GM10266 (cell line): ENCODE data around the gene MXD3.

Experiments
- DNase-seq: peaks from one replicate; pipeline ENCODE4 v3.0.0; 2012; ENCODE audit errors: extremely low spot score
- TF ChIP-seq, protein P1 (sequence below): IDR thresholded peaks from 2 replicates; pipeline ENCODE4 v1.5.1; 2012; ENCODE audit warnings: mild to moderate bottlenecking, low read depth; ENCODE audit not compliant: control insufficient read depth, insufficient read depth; ENCODE audit errors: missing control alignments

MXD3 gene

DNA sequence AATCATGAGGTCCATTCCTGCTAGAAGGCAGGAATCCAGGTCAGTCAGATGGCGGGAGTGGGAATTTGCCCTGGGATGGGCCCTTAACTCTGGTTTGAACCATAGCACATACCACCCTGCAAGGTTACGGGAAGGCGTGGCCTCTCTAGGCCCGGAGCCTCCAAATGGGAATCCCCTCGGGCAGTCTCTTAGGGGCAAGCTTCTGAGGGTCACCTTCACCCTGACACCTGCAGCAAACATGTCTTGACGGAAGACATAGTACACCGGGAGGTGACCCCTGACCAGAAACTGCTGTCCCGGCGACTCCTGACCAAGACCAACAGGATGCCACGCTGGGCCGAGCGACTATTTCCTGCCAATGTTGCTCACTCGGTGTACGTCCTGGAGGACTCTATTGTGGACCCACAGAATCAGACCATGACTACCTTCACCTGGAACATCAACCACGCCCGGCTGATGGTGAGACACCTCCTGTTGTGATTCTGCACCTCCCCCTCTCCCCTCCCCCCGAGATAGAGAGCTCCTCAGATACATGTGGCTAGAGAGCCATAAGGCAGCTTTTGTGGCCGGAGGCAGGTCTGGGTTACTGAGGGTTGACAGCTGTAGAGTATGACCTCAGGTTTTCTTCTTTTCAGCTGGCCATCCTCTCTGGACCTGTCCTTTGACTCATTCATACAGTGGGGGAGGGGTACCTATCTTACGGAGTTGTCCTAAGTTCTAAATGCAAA is 7.1 kb downstream of the MXD3 start:
- peak; percentile 67 for DNase-seq
- TF ChIP-seq, protein P1, sequence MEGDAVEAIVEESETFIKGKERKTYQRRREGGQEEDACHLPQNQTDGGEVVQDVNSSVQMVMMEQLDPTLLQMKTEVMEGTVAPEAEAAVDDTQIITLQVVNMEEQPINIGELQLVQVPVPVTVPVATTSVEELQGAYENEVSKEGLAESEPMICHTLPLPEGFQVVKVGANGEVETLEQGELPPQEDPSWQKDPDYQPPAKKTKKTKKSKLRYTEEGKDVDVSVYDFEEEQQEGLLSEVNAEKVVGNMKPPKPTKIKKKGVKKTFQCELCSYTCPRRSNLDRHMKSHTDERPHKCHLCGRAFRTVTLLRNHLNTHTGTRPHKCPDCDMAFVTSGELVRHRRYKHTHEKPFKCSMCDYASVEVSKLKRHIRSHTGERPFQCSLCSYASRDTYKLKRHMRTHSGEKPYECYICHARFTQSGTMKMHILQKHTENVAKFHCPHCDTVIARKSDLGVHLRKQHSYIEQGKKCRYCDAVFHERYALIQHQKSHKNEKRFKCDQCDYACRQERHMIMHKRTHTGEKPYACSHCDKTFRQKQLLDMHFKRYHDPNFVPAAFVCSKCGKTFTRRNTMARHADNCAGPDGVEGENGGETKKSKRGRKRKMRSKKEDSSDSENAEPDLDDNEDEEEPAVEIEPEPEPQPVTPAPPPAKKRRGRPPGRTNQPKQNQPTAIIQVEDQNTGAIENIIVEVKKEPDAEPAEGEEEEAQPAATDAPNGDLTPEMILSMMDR: no peak

DNA sequence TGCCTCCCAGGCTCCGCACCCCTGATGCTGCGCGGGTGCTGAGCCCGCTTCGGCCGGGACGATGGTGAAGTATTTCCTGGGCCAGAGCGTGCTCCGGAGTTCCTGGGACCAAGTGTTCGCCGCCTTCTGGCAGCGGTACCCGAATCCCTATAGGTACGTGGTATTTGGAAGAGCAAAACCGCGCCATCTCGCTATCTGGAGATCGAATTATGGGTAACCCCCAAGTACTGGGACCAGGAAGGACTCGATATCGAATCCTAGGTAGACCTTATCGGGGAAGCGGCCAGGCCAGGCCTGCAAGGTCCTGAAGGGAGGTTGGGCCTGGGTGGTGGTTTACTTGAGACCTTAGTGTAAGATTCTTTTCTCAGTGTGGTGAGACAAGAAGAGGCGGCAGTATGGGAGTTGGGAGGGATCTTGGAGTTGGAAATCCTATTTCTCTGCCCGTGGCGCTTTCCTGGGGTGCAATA is 7.7 kb downstream of the MXD3 start:
- TF ChIP-seq, protein P1: no peak
- DNase-seq: peak; percentile 37

- TF ChIP-seq, protein P1: peak; percentile 48
- peak; percentile 92 for DNase-seq
Measured at GRCh38 chr5:177303121-177303924, 8.4 kb downstream of the MXD3 start, which contains the start of the genes PRELID1 and RAB24. Gene PRELID1, plus strand, starts transcription at chr5:177303799. Its CDS starts 187 bp downstream, at chr5:177303986. Gene RAB24, minus strand, starts transcription at chr5:177303719. Its CDS starts 431 bp downstream, at chr5:177303288.

DNA sequence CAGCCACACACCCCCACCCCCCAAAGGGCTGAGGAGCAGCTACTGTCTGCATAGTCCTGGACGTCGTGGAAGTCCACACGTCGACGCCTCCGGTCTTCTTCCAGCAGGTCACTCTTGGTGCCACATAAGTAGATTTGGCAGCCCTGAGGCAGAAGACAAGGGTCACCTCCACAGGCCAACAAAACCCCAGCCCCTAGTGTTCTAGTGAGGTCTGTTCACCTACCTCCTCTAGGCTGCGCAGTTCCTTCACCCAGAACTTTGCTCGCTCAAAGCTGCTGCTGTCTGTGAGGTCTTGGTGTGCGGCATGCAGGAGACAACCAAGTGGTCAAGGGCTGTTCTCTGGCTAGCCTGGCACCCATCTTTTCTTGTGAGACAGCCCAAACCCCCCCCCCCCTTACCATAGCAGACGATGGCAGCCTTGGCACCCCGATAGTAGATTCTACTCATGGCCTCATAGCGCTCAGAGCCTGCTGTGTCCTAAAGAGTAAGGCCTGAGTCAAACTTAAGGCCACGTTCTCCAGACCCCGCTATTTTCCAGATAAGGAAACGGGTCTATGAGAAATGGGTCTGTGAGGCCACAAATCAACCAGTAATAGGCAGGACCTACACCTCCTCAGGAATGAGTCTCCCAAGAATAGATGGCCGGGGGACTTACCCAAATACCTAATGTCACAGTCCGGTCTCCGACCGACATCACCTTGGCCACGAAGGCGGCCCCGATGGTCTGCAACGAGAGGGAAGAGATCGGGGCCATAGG is 9.2 kb downstream of the MXD3 start:
- TF ChIP-seq, protein P1: peak; percentile 17
- DNase-seq: peak; percentile 56

DNA sequence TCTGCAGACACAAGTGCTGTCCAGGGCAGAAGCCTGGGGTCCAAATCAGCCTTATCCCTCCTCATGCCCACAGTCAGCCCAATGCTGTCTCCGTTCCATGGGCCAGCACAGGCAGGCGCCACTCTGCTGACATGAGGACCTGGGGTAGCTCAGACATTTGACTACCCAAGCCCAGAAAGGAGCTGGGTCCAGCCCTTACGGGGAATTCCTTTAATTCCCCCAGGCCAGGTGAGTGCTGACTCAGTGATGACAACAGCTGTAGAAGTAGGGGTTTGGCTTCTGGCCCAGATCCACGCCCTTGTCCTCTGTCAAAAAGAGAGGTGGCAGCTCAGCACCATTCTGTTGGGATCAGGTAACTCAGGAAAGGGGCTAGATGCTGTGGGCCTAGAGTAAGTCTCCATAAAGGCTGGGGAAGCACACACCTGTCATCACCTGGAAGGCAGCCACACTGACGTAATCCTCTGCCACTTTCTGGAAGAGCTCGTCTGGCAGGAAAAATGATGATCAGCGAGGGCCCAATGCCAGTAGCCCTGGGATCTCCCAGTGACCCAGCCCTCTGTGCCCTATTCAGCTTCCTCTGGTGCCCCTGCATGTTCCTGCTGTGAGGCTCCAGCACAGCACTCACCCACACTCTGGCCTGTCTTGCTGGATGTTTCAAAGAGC is 10.1 kb downstream of the MXD3 start:
- TF ChIP-seq, protein P1: no peak
- no peak for DNase-seq

- no peak for DNase-seq
- TF ChIP-seq, protein P1: no peak
Measured at GRCh38 chr5:177300951-177301350, 10.7 kb downstream of the MXD3 start.
